Measurements from ENCODE around the gene CCR4. TPM values are rescaled to one million over a fixed set of nuclear protein-coding genes. Genes with fewer than 3 reads are reported as not detected.

CCR4 gene
- total and polyA plus RNA-seq, 9 of the 15 experiments (the other 6 are each of a cell fraction or from before 2014, with no cell fraction given), result 0.04 to 0.47 (median 0.25) TPM; not detected in 1

- TF ChIP-seq MYC (IDR thresholded peaks at IDR 0.05; ENCODE audit: low read depth, low read length) (no peak), MYC (CRISPR knock-in tag; IDR thresholded peaks at IDR 0.05; ENCODE audit: borderline replicate concordance, low read depth) (no peak), ZNF655 (CRISPR knock-in tag; IDR thresholded peaks at IDR 0.05) (no peak), SAP30 (IDR thresholded peaks at IDR 0.05; ENCODE audit: borderline replicate concordance, insufficient read depth, low read depth, low read length, poor library complexity, severe bottlenecking) (no peak), TAF1 (IDR thresholded peaks at IDR 0.05; ENCODE audit: control insufficient read depth, extremely low read depth, insufficient read depth, low read length, severe bottlenecking) (peak; percentile 21), MLX (CRISPR knock-in tag; conservative IDR thresholded peaks at IDR 0.05) (no peak), ILK (tag; IDR thresholded peaks at IDR 0.05; ENCODE audit: borderline replicate concordance, low read depth) (no peak), U2AF2 (optimal IDR thresholded peaks at IDR 0.05; ENCODE audit: low read depth, low read length) (no peak), ZFX (CRISPR knock-in tag; IDR thresholded peaks at IDR 0.05) (no peak), TEAD2 (tag; IDR thresholded peaks at IDR 0.05) (no peak), CHCHD3 (CRISPR knock-in tag; IDR thresholded peaks at IDR 0.05) (no peak), ZNF197 (CRISPR knock-in tag; IDR thresholded peaks at IDR 0.05; ENCODE audit: low read depth) (no peak), E2F3 (CRISPR knock-in tag; IDR thresholded peaks at IDR 0.05) (no peak)
Observed at GRCh38 chr3:32972482-32973146, 21.2 kb downstream of the CCR4 start (continued).

All from K562 (cell line).